HEK293 (cell line): Measurements from ENCODE around the gene ATXN10.

Experiments used
- CTCF ChIA-PET: fragments of 350-600 bp; formaldehyde crosslinking; extraction: SDS; loops from one replicate; lab custom pipeline; 2021; ENCODE audit warnings: antibody characterized with exemption; lab: Yijun Ruan, JAX
- POLR2A ChIA-PET: fragments of 300-600 bp; formaldehyde crosslinking; extraction: SDS; loops from one replicate; lab custom pipeline; 2020; ENCODE audit warnings: antibody characterized with exemption, inconsistent platforms; lab: Yijun Ruan, JAX
- H3K27ac ChIP-seq: fragments of 200-500 bp; sonication (Bioruptor generic); 2 replicates; pipeline ENCODE4 v1.5.1; 2014; ENCODE audit warnings: low read depth, low read length, control low read depth, inconsistent platforms; ENCODE audit errors: extremely low read depth
- H3K36me3 ChIP-seq, 2 experiments: fragments of 200-500 bp in 1 of 2; sonication (Bioruptor generic) in 1 of 2; 1 replicate in 1 of 2; 2 replicates in 1 of 2; pipeline ENCODE4 v1.5.1; 2014 to 2017; ENCODE audit warnings: inconsistent platforms in 2 of 2, low read length in 2 of 2; ENCODE audit not compliant: control insufficient read depth in 2 of 2, insufficient read depth in 1 of 2
- H3K4me1 ChIP-seq: fragments of 200-500 bp; sonication (Bioruptor generic); 2 replicates; pipeline ENCODE4 v1.5.1; 2014; ENCODE audit warnings: mild to moderate bottlenecking, low read length, inconsistent platforms; ENCODE audit not compliant: control insufficient read depth, insufficient read depth
- H3K4me3 ChIP-seq: 2 replicates; pipeline ENCODE4 v1.5.1; 2011; ENCODE audit warnings: low read depth, mild to moderate bottlenecking, control low read depth, low read length, moderate library complexity
- H3K9me3 ChIP-seq: fragments of 200-500 bp; sonication (Bioruptor generic); 2 replicates; pipeline ENCODE4 v1.5.1; 2014; ENCODE audit warnings: low read depth, low read length, inconsistent platforms; ENCODE audit not compliant: control insufficient read depth, insufficient read depth
- GFI1B ChIP-seq: fragments of 450-650 bp; formaldehyde crosslinking; IDR thresholded peaks from 2 replicates; pipeline ENCODE4 v1.5.1; 2016; ENCODE audit warnings: missing biosample characterization, missing genetic modification characterization
- HOXA7 ChIP-seq: sonication (generic); formaldehyde crosslinking; IDR thresholded peaks from 2 replicates; pipeline ENCODE4 v1.8.1; 2022; ENCODE audit warnings: missing genetic modification reagents, borderline replicate concordance
- RBAK ChIP-seq: fragments of 450-650 bp; formaldehyde crosslinking; IDR thresholded peaks from 2 replicates; pipeline ENCODE4 v1.5.1; 2016; ENCODE audit warnings: missing biosample characterization, missing genetic modification characterization
- SETDB1 ChIP-seq: IDR thresholded peaks from one replicate; pipeline ENCODE4 v1.6.1; 2017; ENCODE audit warnings: mild to moderate bottlenecking, low read length, moderate library complexity, mixed read lengths; ENCODE audit not compliant: insufficient read length
- ZNF184 ChIP-seq: fragments of 450-650 bp; IDR thresholded peaks from 2 replicates; pipeline ENCODE4 v1.5.1; 2018; ENCODE audit warnings: missing biosample characterization, mild to moderate bottlenecking, missing genetic modification characterization
- ZNF23 ChIP-seq: fragments of 450-650 bp; formaldehyde crosslinking; IDR thresholded peaks from 2 replicates; pipeline ENCODE4 v1.5.1; 2016; ENCODE audit warnings: missing biosample characterization, missing genetic modification characterization, borderline replicate concordance
- ZNF529 ChIP-seq: fragments of 450-650 bp; formaldehyde crosslinking; IDR thresholded peaks from 2 replicates; pipeline ENCODE4 v1.5.1; 2017; ENCODE audit warnings: missing genetic modification characterization, missing biosample characterization; ENCODE audit not compliant: insufficient replicate concordance
- ZNF707 ChIP-seq: fragments of 450-650 bp; formaldehyde crosslinking; IDR thresholded peaks from 2 replicates; pipeline ENCODE4 v1.5.1; 2016; ENCODE audit warnings: missing biosample characterization, missing genetic modification characterization
- ZNF747 ChIP-seq: fragments of 450-650 bp; formaldehyde crosslinking; IDR thresholded peaks from 2 replicates; pipeline ENCODE4 v1.5.1; 2016; ENCODE audit warnings: missing biosample characterization, missing genetic modification characterization
- ZNF777 ChIP-seq: fragments of 450-650 bp; formaldehyde crosslinking; IDR thresholded peaks from 2 replicates; pipeline ENCODE4 v1.5.1; 2017; ENCODE audit warnings: missing biosample characterization, missing genetic modification characterization, borderline replicate concordance
- ZSCAN30 ChIP-seq: fragments of 450-650 bp; IDR thresholded peaks from 2 replicates; pipeline ENCODE4 v1.5.1; 2018; ENCODE audit warnings: missing biosample characterization, mild to moderate bottlenecking, missing genetic modification characterization, moderate library complexity
- TF ChIP-seq, protein P1 (sequence below): fragments of 450-650 bp; formaldehyde crosslinking; IDR thresholded peaks from 2 replicates; pipeline ENCODE4 v1.5.1; 2016; ENCODE audit warnings: missing biosample characterization, missing genetic modification characterization
- TF ChIP-seq, protein P2 (sequence below): fragments of 450-650 bp; formaldehyde crosslinking; IDR thresholded peaks from 2 replicates; pipeline ENCODE4 v1.5.1; 2016; ENCODE audit warnings: missing biosample characterization, missing genetic modification characterization, low read depth
- TF ChIP-seq, protein P3 (sequence below): fragments of 450-650 bp; formaldehyde crosslinking; conservative IDR thresholded peaks from 2 replicates; pipeline ENCODE4 v1.5.1; 2016; ENCODE audit warnings: low read depth, missing biosample characterization, missing genetic modification characterization
- TF ChIP-seq, protein P4 (sequence below): fragments of 450-650 bp; formaldehyde crosslinking; IDR thresholded peaks from 2 replicates; pipeline ENCODE4 v1.5.1; 2016; ENCODE audit warnings: missing biosample characterization, missing genetic modification characterization, borderline replicate concordance
- TF ChIP-seq, protein P5 (sequence below): fragments of 450-650 bp; formaldehyde crosslinking; IDR thresholded peaks from 2 replicates; pipeline ENCODE4 v1.5.1; 2016; ENCODE audit warnings: missing biosample characterization, missing genetic modification characterization

ATXN10 gene

DNA sequence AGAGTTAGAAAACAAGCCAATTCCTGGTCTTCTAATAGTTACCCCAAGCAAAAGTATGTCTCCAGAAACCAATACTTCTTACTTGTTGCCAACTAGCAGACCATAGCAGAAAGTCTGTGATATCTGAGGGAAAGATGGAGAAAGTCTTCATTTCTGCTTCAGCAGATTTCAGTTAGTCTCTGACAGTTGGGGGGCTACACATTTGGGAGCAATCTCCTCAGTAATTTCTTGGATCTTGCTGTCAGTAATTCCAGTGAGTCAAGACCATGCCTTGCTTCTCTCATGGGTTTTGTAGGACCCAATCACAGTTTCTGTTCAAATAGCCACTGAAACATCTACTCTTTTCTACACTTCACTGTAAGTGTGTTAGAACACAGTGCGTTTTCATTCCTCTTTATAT is 118.8 kb downstream of the ATXN10 start:
- no peaks in the 10 kb centered on the region for H3K4me1 ChIP-seq
- CTCF ChIA-PET, result no interaction called here
- no peak overlapping the region for H3K27ac ChIP-seq
- POLR2A ChIA-PET, result no interaction called here
- no peak overlapping the region for H3K4me3 ChIP-seq
- TF ChIP-seq, protein P1, sequence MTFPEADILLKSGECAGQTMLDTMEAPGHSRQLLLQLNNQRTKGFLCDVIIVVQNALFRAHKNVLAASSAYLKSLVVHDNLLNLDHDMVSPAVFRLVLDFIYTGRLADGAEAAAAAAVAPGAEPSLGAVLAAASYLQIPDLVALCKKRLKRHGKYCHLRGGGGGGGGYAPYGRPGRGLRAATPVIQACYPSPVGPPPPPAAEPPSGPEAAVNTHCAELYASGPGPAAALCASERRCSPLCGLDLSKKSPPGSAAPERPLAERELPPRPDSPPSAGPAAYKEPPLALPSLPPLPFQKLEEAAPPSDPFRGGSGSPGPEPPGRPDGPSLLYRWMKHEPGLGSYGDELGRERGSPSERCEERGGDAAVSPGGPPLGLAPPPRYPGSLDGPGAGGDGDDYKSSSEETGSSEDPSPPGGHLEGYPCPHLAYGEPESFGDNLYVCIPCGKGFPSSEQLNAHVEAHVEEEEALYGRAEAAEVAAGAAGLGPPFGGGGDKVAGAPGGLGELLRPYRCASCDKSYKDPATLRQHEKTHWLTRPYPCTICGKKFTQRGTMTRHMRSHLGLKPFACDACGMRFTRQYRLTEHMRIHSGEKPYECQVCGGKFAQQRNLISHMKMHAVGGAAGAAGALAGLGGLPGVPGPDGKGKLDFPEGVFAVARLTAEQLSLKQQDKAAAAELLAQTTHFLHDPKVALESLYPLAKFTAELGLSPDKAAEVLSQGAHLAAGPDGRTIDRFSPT (tag by site-specific recombination), result no peak
- TF ChIP-seq ZNF777 (tag by site-specific recombination) (no peak), ZNF707 (no peak), SETDB1 (no peak), ZNF23 (tag by site-specific recombination) (no peak), HOXA7 (CRISPR knock-in tag) (no peak), ZNF184 (no peak), ZSCAN30 (no peak), ZNF747 (no peak), RBAK (tag by site-specific recombination) (no peak), ZNF529 (tag by site-specific recombination) (no peak), GFI1B (tag by site-specific recombination) (no peak)
- TF ChIP-seq, protein P2, sequence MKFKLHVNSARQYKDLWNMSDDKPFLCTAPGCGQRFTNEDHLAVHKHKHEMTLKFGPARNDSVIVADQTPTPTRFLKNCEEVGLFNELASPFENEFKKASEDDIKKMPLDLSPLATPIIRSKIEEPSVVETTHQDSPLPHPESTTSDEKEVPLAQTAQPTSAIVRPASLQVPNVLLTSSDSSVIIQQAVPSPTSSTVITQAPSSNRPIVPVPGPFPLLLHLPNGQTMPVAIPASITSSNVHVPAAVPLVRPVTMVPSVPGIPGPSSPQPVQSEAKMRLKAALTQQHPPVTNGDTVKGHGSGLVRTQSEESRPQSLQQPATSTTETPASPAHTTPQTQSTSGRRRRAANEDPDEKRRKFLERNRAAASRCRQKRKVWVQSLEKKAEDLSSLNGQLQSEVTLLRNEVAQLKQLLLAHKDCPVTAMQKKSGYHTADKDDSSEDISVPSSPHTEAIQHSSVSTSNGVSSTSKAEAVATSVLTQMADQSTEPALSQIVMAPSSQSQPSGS (tag by site-specific recombination), result no peak
- TF ChIP-seq, protein P3, sequence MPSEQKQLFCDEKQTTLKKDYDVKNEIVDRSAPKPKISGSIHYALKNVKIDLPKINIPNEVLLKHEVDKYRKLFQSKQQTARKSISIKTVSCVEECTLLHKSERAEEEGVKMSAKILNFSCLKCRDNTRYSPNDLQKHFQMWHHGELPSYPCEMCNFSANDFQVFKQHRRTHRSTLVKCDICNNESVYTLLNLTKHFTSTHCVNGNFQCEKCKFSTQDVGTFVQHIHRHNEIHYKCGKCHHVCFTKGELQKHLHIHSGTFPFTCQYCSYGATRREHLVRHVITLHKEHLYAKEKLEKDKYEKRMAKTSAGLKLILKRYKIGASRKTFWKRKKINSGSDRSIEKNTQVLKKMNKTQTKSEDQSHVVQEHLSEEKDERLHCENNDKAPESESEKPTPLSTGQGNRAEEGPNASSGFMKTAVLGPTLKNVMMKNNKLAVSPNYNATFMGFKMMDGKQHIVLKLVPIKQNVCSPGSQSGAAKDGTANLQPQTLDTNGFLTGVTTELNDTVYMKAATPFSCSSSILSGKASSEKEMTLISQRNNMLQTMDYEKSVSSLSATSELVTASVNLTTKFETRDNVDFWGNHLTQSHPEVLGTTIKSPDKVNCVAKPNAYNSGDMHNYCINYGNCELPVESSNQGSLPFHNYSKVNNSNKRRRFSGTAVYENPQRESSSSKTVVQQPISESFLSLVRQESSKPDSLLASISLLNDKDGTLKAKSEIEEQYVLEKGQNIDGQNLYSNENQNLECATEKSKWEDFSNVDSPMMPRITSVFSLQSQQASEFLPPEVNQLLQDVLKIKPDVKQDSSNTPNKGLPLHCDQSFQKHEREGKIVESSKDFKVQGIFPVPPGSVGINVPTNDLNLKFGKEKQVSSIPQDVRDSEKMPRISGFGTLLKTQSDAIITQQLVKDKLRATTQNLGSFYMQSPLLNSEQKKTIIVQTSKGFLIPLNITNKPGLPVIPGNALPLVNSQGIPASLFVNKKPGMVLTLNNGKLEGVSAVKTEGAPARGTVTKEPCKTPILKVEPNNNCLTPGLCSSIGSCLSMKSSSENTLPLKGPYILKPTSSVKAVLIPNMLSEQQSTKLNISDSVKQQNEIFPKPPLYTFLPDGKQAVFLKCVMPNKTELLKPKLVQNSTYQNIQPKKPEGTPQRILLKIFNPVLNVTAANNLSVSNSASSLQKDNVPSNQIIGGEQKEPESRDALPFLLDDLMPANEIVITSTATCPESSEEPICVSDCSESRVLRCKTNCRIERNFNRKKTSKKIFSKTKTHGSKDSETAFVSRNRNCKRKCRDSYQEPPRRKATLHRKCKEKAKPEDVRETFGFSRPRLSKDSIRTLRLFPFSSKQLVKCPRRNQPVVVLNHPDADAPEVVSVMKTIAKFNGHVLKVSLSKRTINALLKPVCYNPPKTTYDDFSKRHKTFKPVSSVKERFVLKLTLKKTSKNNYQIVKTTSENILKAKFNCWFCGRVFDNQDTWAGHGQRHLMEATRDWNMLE, result no peak
- TF ChIP-seq, protein P4, sequence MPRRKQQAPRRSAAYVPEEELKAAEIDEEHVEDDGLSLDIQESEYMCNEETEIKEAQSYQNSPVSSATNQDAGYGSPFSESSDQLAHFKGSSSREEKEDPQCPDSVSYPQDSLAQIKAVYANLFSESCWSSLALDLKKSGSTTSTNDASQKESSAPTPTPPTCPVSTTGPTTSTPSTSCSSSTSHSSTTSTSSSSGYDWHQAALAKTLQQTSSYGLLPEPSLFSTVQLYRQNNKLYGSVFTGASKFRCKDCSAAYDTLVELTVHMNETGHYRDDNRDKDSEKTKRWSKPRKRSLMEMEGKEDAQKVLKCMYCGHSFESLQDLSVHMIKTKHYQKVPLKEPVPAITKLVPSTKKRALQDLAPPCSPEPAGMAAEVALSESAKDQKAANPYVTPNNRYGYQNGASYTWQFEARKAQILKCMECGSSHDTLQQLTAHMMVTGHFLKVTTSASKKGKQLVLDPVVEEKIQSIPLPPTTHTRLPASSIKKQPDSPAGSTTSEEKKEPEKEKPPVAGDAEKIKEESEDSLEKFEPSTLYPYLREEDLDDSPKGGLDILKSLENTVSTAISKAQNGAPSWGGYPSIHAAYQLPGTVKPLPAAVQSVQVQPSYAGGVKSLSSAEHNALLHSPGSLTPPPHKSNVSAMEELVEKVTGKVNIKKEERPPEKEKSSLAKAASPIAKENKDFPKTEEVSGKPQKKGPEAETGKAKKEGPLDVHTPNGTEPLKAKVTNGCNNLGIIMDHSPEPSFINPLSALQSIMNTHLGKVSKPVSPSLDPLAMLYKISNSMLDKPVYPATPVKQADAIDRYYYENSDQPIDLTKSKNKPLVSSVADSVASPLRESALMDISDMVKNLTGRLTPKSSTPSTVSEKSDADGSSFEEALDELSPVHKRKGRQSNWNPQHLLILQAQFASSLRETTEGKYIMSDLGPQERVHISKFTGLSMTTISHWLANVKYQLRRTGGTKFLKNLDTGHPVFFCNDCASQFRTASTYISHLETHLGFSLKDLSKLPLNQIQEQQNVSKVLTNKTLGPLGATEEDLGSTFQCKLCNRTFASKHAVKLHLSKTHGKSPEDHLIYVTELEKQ, result no peak
- TF ChIP-seq, protein P5, sequence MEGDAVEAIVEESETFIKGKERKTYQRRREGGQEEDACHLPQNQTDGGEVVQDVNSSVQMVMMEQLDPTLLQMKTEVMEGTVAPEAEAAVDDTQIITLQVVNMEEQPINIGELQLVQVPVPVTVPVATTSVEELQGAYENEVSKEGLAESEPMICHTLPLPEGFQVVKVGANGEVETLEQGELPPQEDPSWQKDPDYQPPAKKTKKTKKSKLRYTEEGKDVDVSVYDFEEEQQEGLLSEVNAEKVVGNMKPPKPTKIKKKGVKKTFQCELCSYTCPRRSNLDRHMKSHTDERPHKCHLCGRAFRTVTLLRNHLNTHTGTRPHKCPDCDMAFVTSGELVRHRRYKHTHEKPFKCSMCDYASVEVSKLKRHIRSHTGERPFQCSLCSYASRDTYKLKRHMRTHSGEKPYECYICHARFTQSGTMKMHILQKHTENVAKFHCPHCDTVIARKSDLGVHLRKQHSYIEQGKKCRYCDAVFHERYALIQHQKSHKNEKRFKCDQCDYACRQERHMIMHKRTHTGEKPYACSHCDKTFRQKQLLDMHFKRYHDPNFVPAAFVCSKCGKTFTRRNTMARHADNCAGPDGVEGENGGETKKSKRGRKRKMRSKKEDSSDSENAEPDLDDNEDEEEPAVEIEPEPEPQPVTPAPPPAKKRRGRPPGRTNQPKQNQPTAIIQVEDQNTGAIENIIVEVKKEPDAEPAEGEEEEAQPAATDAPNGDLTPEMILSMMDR, result no peak
- TF ChIP-seq, all 188 proteins: peak for 0
- no peaks in the 10 kb centered on the region for H3K9me3 ChIP-seq
- peaks cover 6 to 10% of the 10 kb centered on the region in 2 experiments; a peak in 2 of 3 replicates for H3K36me3 ChIP-seq
